HFFc6 (cell line): ENCODE results near the gene WASF1. TPM values are rescaled to one million over a fixed set of nuclear protein-coding genes. Genes with fewer than 3 reads are reported as not detected.

ENCODE experiments used
- DNase-seq: peaks from one replicate; pipeline ENCODE4 v3.0.0-alpha.2; 2018
- H3K27ac Mint-ChIP-seq: 2 replicates; pipeline ENCODE4 v1.8.0; 2020; ENCODE audit warnings: mild to moderate bottlenecking, mixed read lengths
- H3K27me3 Mint-ChIP-seq: 2 replicates; pipeline ENCODE4 v1.8.0; 2021; ENCODE audit warnings: mild to moderate bottlenecking, moderate library complexity, mixed read lengths; ENCODE audit not compliant: insufficient read depth
- H3K36me3 Mint-ChIP-seq: 2 replicates; pipeline ENCODE4 v1.8.0; 2021; ENCODE audit warnings: low read depth, mixed read lengths
- H3K4me1 Mint-ChIP-seq: 2 replicates; pipeline ENCODE4 v1.8.0; 2020; ENCODE audit warnings: low read depth, mixed read lengths
- H3K4me3 Mint-ChIP-seq: 2 replicates; pipeline ENCODE4 v1.8.0; 2020; ENCODE audit warnings: mild to moderate bottlenecking, moderate library complexity, mixed read lengths
- H3K9me3 Mint-ChIP-seq: 2 replicates; pipeline ENCODE4 v1.8.0; 2020; ENCODE audit warnings: mild to moderate bottlenecking, mixed read lengths
- CTCF ChIP-seq: fragments of 200-600 bp; sonication (generic); IDR thresholded peaks from 2 replicates; pipeline ENCODE4 v1.5.0; 2021; ENCODE audit warnings: antibody characterized with exemption, mild to moderate bottlenecking
- total RNA-seq, 6 experiments: library from RNA; stranded (reverse); fragmentation: NEBNext Ultra II Directional; extraction: Animal tissue kit (Norgen Biotek cat#: 25700); gene quantifications; 2 replicates in 1 of 6; 3 replicates in 5 of 6; pipeline ENCODE4 v1.2.3, GENCODE V29; 2021

WASF1 gene
- total RNA-seq, 6 experiments from 2014 or later, result 11.6 to 13.5 (median 12.3) TPM

DNA sequence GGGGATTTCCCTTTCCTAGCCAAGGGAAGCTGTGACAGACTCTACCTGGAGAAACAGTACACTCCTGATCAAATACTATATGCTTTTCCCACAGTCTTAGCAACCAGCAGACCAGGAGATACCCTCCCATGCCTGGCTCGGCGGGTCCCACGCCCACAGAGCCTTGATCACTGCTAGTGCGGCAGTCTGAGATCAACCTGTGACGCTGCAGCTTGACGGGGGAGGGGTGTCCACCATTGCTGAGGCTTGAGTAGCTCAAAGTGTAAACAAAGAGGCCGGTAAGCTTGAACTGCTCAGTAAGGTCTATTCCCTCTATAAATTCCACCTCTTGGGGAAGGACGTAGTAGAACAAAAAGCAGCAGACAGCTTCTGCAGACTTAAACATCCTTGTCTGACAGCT, 63.2 kb downstream of the WASF1 start:
- peaks cover 5% of the 10 kb centered on the region for H3K9me3 Mint-ChIP-seq
- H3K27me3 Mint-ChIP-seq, result no peaks in the 10 kb centered on the region
- DNase-seq, result no peak
- peaks cover 17% of the 10 kb centered on the region; the same call in 1 of the 2 replicates for H3K36me3 Mint-ChIP-seq
- no peak overlapping the region for H3K4me3 Mint-ChIP-seq
- no peak overlapping the region for H3K27ac Mint-ChIP-seq
- no peaks in the 10 kb centered on the region for H3K4me1 Mint-ChIP-seq
- no peak for TF ChIP-seq CTCF

DNA sequence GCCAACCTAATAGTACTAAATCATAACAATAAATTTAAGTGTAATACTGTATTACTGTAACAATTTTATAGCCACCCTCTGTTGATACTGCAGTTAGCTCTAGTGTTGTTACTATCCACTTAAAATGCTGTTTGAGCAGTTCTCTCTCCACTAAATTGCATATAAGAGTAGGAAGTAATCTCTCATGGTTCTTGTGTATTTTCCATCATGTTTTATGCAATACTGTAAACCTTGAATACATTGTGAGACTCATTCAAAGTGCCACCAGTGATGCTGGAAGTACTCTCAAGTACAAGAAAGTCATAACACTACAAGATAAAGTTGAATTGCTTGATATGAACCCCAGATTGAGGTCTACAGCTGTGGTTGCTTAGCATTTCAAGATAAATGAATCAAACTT, 65.5 kb downstream of the WASF1 start:
- Mint-ChIP-seq H3K36me3 (0 out of 2 replicates have a peak, but pooled peaks cover 9% of the 10 kb centered on the region), H3K4me1 (no peaks in the 10 kb centered on the region), H3K27me3 (no peaks in the 10 kb centered on the region), H3K4me3 (no peak overlapping the region), H3K27ac (no peak overlapping the region), H3K9me3 (no peaks in the 10 kb centered on the region)
- DNase-seq, result no peak
- no peak for TF ChIP-seq CTCF

- no peak for DNase-seq
- TF ChIP-seq CTCF, result no peak
- no peaks in the 10 kb centered on the region for H3K27me3 Mint-ChIP-seq
- H3K27ac Mint-ChIP-seq, result no peak overlapping the region
- H3K4me3 Mint-ChIP-seq, result no peak overlapping the region
- H3K4me1 Mint-ChIP-seq, result no peaks in the 10 kb centered on the region
- H3K36me3 Mint-ChIP-seq, result peaks cover 10% of the 10 kb centered on the region; the same call in 1 of the 2 replicates
- no peaks in the 10 kb centered on the region for H3K9me3 Mint-ChIP-seq
Measured at GRCh38 chr6:110105296-110105695, 74.2 kb downstream of the WASF1 start.

DNA sequence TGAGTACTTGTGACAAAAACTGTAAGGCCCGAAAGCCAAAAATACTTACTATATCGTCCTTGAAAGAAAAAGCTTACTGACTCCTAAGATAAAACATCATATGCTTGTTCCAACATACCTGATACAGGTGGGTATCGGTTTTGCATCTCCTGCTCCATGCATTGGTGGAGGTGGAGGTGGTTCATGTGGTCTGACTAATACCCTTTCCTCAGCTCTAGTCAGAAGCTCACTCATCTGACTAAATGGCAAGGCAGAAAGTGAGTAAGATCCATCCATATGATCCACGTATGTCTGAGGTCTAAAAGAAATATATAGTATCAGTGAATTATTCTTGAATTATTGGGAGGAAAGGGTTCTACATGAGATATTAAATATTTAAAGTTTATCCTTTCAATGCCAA, 76.2 kb downstream of the WASF1 start:
- H3K4me3 Mint-ChIP-seq, result no peak overlapping the region
- H3K36me3 Mint-ChIP-seq, result peaks cover 10% of the 10 kb centered on the region
- no peak for TF ChIP-seq CTCF

GRCh38 chr6:110102411-110102810, 77.1 kb downstream of the WASF1 start:
- no peak for TF ChIP-seq CTCF
- Mint-ChIP-seq H3K36me3 (peaks cover 10% of the 10 kb centered on the region), H3K4me3 (no peak overlapping the region), H3K4me1 (peaks cover 5% of the 10 kb centered on the region), H3K27me3 (no peaks in the 10 kb centered on the region), H3K27ac (no peak overlapping the region), H3K9me3 (no peaks in the 10 kb centered on the region)
- DNase-seq, result no peak

More for the DNA sequence above, 76.2 kb downstream of the WASF1 start:
- H3K27me3 Mint-ChIP-seq, result no peaks in the 10 kb centered on the region
- no peaks in the 10 kb centered on the region for H3K4me1 Mint-ChIP-seq
- DNase-seq, result no peak
- no peak overlapping the region for H3K27ac Mint-ChIP-seq
- H3K9me3 Mint-ChIP-seq, result no peaks in the 10 kb centered on the region

GRCh38 chr6:110101885-110102284, 77.6 kb downstream of the WASF1 start:
- Mint-ChIP-seq H3K4me3 (no peak overlapping the region), H3K9me3 (no peaks in the 10 kb centered on the region), H3K27me3 (no peaks in the 10 kb centered on the region), H3K27ac (no peak overlapping the region), H3K36me3 (peaks cover 10% of the 10 kb centered on the region), H3K4me1 (peaks cover 10% of the 10 kb centered on the region)
- TF ChIP-seq CTCF, result no peak
- no peak for DNase-seq
